Liver (tissue), 3 donors: ENCODE measurements around the gene MT1F.
A peak's percentile ranks its signal among the peaks of the same experiment; 100 is the strongest.

Experiments used
- CTCF ChIP-seq: fragments of 150-350 bp; IDR thresholded peaks from 2 replicates; pipeline ENCODE4 v1.5.1; 2017; ENCODE audit warnings: improper control_type of control experiment, low read depth, low read length; ENCODE audit not compliant: missing input control
- EGR1 ChIP-seq, 2 donors: IDR thresholded peaks; 2 replicates each; pipeline ENCODE4 v1.6.1; 2016 to 2018; ENCODE audit warnings: antibody characterized with exemption in 2 of 2, low read depth in 2 of 2
- GABPA ChIP-seq, 2 donors: IDR thresholded peaks in 1 of 2; conservative IDR thresholded peaks in 1 of 2; 2 replicates each; pipeline ENCODE4 v1.6.1; 2016; ENCODE audit warnings: antibody characterized with exemption in 2 of 2, mild to moderate bottlenecking in 1 of 2, moderate library complexity in 1 of 2
- JUND ChIP-seq, 2 donors: IDR thresholded peaks; 2 replicates each; pipeline ENCODE4 v1.6.1; 2016; ENCODE audit warnings: antibody characterized with exemption in 2 of 2
- REST ChIP-seq: IDR thresholded peaks from 2 replicates; pipeline ENCODE4 v1.6.1; 2016; ENCODE audit warnings: antibody characterized with exemption, mild to moderate bottlenecking
- SP1 ChIP-seq: IDR thresholded peaks from 2 replicates; pipeline ENCODE4 v1.6.1; 2018; ENCODE audit warnings: antibody characterized with exemption, mild to moderate bottlenecking
- TAF1 ChIP-seq: conservative IDR thresholded peaks from 2 replicates; pipeline ENCODE4 v1.6.1; 2016; ENCODE audit warnings: antibody characterized with exemption, mild to moderate bottlenecking
- YY1 ChIP-seq: IDR thresholded peaks from 2 replicates; pipeline ENCODE4 v1.6.1; 2016; ENCODE audit warnings: antibody characterized with exemption, mild to moderate bottlenecking
- TF ChIP-seq, protein P1 (sequence below): IDR thresholded peaks from 2 replicates; pipeline ENCODE4 v1.6.1; 2016; ENCODE audit warnings: antibody characterized with exemption
- donor health status: healthy.
- donor health status: healthy.

DNA sequence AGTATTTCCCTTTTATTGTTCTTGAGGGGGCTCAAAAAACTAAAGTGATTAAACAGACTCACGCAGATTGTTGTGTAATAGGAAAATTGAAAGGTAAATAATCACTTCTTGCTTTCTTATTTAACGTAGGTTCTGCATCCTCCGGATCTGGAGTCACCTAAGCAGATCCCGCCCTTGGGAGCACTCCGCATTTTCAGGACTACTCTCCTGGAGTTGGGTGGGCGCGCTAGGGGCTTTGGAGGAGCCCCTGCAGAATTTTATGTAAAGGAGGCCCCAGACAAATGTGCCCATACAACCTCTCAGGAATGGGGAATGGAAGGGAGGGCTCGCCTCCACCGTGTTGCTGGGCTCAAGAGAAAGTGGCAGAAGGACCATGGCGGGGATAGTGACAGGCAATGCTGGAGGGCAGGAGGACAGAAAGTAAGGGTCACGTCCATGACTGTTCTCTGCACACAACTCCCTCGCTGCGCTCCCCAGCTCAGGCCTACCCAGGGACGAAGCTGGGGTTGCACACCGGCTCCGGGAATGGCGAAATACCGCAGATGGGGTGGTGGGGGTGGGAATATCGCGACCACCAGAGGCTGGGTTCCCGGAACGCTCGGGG, 41.0 kb upstream of the MT1F start:
- TF ChIP-seq YY1 = peak; percentile 27
- TF ChIP-seq CTCF = no peak
- no peak for TF ChIP-seq SP1
- TF ChIP-seq REST = no peak
- TF ChIP-seq GABPA (IDR thresholded peaks at IDR 0.05 in 1 of 2, conservative IDR thresholded peaks at IDR 0.05 in 1 of 2) = no peak
- no peak for TF ChIP-seq TAF1
- no peak for TF ChIP-seq JUND (IDR thresholded peaks at IDR 0.05)
- TF ChIP-seq EGR1 (IDR thresholded peaks at IDR 0.05; ENCODE audit: low read depth in 2 of 2) = no peak
- TF ChIP-seq, protein P1, sequence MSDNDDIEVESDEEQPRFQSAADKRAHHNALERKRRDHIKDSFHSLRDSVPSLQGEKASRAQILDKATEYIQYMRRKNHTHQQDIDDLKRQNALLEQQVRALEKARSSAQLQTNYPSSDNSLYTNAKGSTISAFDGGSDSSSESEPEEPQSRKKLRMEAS = no peak
